Fibroblast of skin of left quadriceps (primary cell): ENCODE measurements around the gene HPCAL1.

Source experiments
- DNase-seq, 2 experiments: peaks; one replicate each; pipeline ENCODE4 v3.0.0-alpha.2; 2013; ENCODE audit warnings: low read depth in 2 of 2

The HPCAL1 gene

GRCh38 chr2:10390369-10390801 is 87.7 kb downstream of the HPCAL1 start:
- DNase-seq, result no peak

- no peak for DNase-seq
Measured at GRCh38 chr2:10392100-10392499, 89.4 kb downstream of the HPCAL1 start.

- DNase-seq, result no peak
Measured at GRCh38 chr2:10392548-10392947, 89.8 kb downstream of the HPCAL1 start.

GRCh38 chr2:10392951-10393639 is 90.4 kb downstream of the HPCAL1 start:
- no peak for DNase-seq

- no peak for DNase-seq
Measured at GRCh38 chr2:10393640-10393982, 90.9 kb downstream of the HPCAL1 start.

- no peak for DNase-seq
Measured at GRCh38 chr2:10395893-10396292, 93.2 kb downstream of the HPCAL1 start.

GRCh38 chr2:10396464-10396863 is 93.8 kb downstream of the HPCAL1 start:
- no peak for DNase-seq

GRCh38 chr2:10397297-10397875 is 94.7 kb downstream of the HPCAL1 start:
- DNase-seq, result no peak

GRCh38 chr2:10397878-10398277 is 95.2 kb downstream of the HPCAL1 start:
- no peak for DNase-seq

GRCh38 chr2:10398496-10398895 is 95.8 kb downstream of the HPCAL1 start:
- DNase-seq, result no peak

- DNase-seq, result no peak
Measured at GRCh38 chr2:10399358-10399757, 96.7 kb downstream of the HPCAL1 start.

- DNase-seq, result no peak
Measured at GRCh38 chr2:10400002-10400401, 97.3 kb downstream of the HPCAL1 start.

- DNase-seq, result no peak
Measured at GRCh38 chr2:10400568-10400977, 97.9 kb downstream of the HPCAL1 start.

GRCh38 chr2:10400978-10401951 is 98.6 kb downstream of the HPCAL1 start:
- DNase-seq, result no peak

GRCh38 chr2:10402062-10402585 is 99.4 kb downstream of the HPCAL1 start:
- DNase-seq, result no peak

GRCh38 chr2:10402653-10403215 is 100.0 kb downstream of the HPCAL1 start:
- no peak for DNase-seq

GRCh38 chr2:10404324-10405143 is 101.8 kb downstream of the HPCAL1 start:
- DNase-seq, result no peak

- DNase-seq, result peak; percentile 35 to 42
Measured at GRCh38 chr2:10405448-10405847, 102.7 kb downstream of the HPCAL1 start.

GRCh38 chr2:10406016-10406415 is 103.3 kb downstream of the HPCAL1 start:
- DNase-seq, result no peak

GRCh38 chr2:10406491-10407188 is 103.9 kb downstream of the HPCAL1 start:
- DNase-seq, result no peak
